ENCODE data around the gene BBS10. TPM values are rescaled to one million over a fixed set of nuclear protein-coding genes. Genes with fewer than 3 reads are reported as not detected.

The BBS10 gene
- total and polyA plus RNA-seq, 12 donors: 3.7 to 11.0 (median 8.3) TPM

- Histone ChIP-seq H3K27ac (no peak overlapping the region), H3K9me3 (no peaks in the 10 kb centered on the region), H3K4me3 (no peak overlapping the region), H3K27me3 (peaks cover 0 to 3% (median 0%) of the 10 kb centered on the region in 7 donors), H3K4me1 (no peaks in the 10 kb centered on the region), H3K36me3 (no peaks in the 10 kb centered on the region)
- WGBS, 2 donors: 93 to 94% methylated on average over 1 of the region's 1 CpG
- ATAC-seq (no peak), DNase-seq (no peak)
- TF ChIP-seq, protein P1, sequence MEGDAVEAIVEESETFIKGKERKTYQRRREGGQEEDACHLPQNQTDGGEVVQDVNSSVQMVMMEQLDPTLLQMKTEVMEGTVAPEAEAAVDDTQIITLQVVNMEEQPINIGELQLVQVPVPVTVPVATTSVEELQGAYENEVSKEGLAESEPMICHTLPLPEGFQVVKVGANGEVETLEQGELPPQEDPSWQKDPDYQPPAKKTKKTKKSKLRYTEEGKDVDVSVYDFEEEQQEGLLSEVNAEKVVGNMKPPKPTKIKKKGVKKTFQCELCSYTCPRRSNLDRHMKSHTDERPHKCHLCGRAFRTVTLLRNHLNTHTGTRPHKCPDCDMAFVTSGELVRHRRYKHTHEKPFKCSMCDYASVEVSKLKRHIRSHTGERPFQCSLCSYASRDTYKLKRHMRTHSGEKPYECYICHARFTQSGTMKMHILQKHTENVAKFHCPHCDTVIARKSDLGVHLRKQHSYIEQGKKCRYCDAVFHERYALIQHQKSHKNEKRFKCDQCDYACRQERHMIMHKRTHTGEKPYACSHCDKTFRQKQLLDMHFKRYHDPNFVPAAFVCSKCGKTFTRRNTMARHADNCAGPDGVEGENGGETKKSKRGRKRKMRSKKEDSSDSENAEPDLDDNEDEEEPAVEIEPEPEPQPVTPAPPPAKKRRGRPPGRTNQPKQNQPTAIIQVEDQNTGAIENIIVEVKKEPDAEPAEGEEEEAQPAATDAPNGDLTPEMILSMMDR (IDR thresholded peaks at IDR 0.05): no peak
- intact Hi-C loops (cut with DNase I): no loop called here
Measured at GRCh38 chr12:76317976-76318375, 30.2 kb downstream of the BBS10 start.

- no peak overlapping the region for H3K4me3 ChIP-seq
- H3K9me3 ChIP-seq: no peaks in the 10 kb centered on the region
- intact Hi-C loops (cut with DNase I): no loop called here
- H3K36me3 ChIP-seq: no peaks in the 10 kb centered on the region
- no peaks in the 10 kb centered on the region for H3K4me1 ChIP-seq
- WGBS, 2 donors: 88 to 91% methylated on average over 7 of the region's 7 CpGs
- H3K27me3 ChIP-seq: peaks cover 0 to 11% (median 0%) of the 10 kb centered on the region in 7 donors
- no peak overlapping the region for H3K27ac ChIP-seq
- TF ChIP-seq, protein P1 (IDR thresholded peaks at IDR 0.05): no peak
- ATAC-seq (no peak), DNase-seq (no peak)
Measured at GRCh38 chr12:76316468-76316867, 31.7 kb downstream of the BBS10 start.

DNA sequence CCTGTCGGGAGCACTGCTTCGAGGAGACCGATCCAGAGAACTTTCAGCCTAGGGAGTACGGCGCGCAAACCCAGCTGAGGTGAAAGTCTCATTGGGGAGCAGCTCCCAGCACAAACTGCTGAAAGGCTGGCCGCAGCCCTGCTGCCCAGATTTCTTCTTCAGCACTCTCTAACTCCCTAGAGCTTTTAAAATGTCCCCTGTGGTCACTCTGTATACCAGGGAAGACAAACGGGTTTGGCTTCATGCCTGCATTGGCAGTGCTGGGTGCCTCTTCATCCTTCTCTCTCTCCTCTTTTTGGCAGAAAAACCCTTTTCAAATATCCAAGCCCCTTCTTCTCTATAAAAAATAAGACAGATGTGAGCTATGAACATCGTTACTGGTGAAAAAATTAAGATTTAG is 34.9 kb downstream of the BBS10 start:
- H3K4me3 ChIP-seq: no peak overlapping the region
- H3K9me3 ChIP-seq: no peaks in the 10 kb centered on the region
- H3K27me3 ChIP-seq: peaks cover 0 to 13% (median 0%) of the 10 kb centered on the region in 7 donors
- H3K4me1 ChIP-seq: no peaks in the 10 kb centered on the region
- no peaks in the 10 kb centered on the region for H3K36me3 ChIP-seq
- intact Hi-C loops (cut with DNase I): no loop called here
- DNase-seq: no peak
- 71 to 83% methylated on average over 9 of the region's 9 CpGs for WGBS, 2 donors
- TF ChIP-seq, protein P1 (IDR thresholded peaks at IDR 0.05): no peak
- ATAC-seq: no peak
- no peak overlapping the region for H3K27ac ChIP-seq

GRCh38 chr12:76312315-76312714 is 35.9 kb downstream of the BBS10 start:
- DNase-seq (no peak), ATAC-seq (no peak)
- TF ChIP-seq, protein P1 (IDR thresholded peaks at IDR 0.05): no peak
- Histone ChIP-seq H3K27ac (no peak overlapping the region), H3K9me3 (no peaks in the 10 kb centered on the region), H3K36me3 (no peaks in the 10 kb centered on the region), H3K27me3 (peaks cover 0 to 13% (median 0%) of the 10 kb centered on the region in 7 donors), H3K4me1 (no peaks in the 10 kb centered on the region), H3K4me3 (no peak overlapping the region)
- 77 to 80% methylated on average over 7 of the region's 7 CpGs for WGBS, 2 donors
- intact Hi-C loops (cut with DNase I): no loop called here

All from heart right ventricle (tissue), 16 donors.